Measurements from ENCODE around the gene C9orf72.
"Not testable (repeated sequence)": the region's sequence is repeated elsewhere in the genome, so short reads cannot be mapped to it uniquely, and the experiment has no call there.

C9orf72 gene

GRCh38 chr9:27510780-27511179 is 62.5 kb downstream of the C9orf72 start:
- DNase-seq = no peak

GRCh38 chr9:27506981-27507380 is 66.3 kb downstream of the C9orf72 start:
- DNase-seq = no peak

- no peak for DNase-seq
These were observed 67.5 kb downstream of the C9orf72 start for GRCh38 chr9:27505744-27506161.

GRCh38 chr9:27504259-27504658 is 69.0 kb downstream of the C9orf72 start:
- DNase-seq = no peak

- no peak for DNase-seq
These were observed 69.7 kb downstream of the C9orf72 start for GRCh38 chr9:27503623-27504022.

GRCh38 chr9:27500902-27501301 is 72.4 kb downstream of the C9orf72 start:
- not testable (repeated sequence) for DNase-seq

- DNase-seq = no peak
These were observed 73.8 kb downstream of the C9orf72 start for GRCh38 chr9:27499451-27499850.

- DNase-seq = no peak
These were observed 75.3 kb downstream of the C9orf72 start for GRCh38 chr9:27497883-27498417.

Data from NCI-H146 (cell line).